Measurements from ENCODE around the gene HOXB5. TPM values are rescaled to one million over a fixed set of nuclear protein-coding genes. Genes with fewer than 3 reads are reported as not detected.

The HOXB5 gene
- total RNA-seq, 5 donors from 2014 or later (not counting 1 experiment from before 2014, with no cell fraction given), result not detected

DNA sequence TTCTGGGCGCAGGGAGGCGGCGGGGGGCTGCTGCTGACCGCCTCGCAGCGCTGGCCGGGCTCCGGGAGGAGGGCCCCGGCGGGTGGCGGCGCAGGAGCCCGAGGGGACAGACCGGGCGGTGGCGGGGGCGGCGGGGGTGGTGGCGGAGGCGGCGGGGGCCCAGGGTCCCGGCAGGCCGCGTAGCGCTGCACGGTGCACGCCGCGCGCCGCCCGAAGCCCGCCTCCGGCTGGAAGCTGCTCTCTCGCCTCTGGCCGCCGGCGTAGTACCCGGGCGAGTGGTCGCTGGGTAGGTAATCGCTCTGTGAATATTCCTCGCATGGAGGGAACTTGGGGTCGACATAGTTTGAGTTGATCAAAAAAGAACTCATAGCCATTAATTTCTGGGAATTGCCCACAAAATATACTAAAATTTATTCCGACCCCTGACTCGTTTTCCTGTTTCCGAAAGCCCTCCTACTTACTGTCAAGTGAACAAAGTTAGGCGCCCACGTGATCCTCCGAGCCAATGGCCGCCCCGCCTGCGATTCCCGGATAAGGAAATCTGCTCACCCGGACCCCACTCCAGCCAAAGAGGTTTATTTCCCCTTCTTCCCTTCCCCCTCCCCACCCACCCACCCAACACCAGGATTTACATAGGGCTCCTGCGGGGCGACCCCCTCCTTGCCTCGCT lies 15.5 kb downstream of the HOXB5 start, which contains the start of gene HOXB4:
Gene HOXB4, minus strand, starts transcription at position 405 of the 670 bp plus-strand sequence. Its CDS starts 31 bp downstream, at position 374.
- Histone ChIP-seq H3K27ac (ENCODE audit: low read length) (peak within 1 kb of the TSS; percentile 34), H3K9me3 (no peaks in the 10 kb centered on the region), H3K4me1 (ENCODE audit: control insufficient read depth in 1 of 2, extremely low read depth in 1 of 2, insufficient read depth in 2 of 2, low read length in 2 of 2) (peaks cover 8 to 61% of the 10 kb centered on the region in 2 experiments), H3K4me3 (ENCODE audit: control insufficient read depth in 1 of 2, extremely low read depth in 1 of 2, low read length in 1 of 2) (peak within 1 kb of the TSS; percentile 82 to 94), H3K27me3 (replicated peaks in 1 of 2; ENCODE audit: control insufficient read depth in 2 of 2, extremely low read depth in 1 of 2, insufficient read depth in 2 of 2, low read length in 1 of 2) (peaks cover 0 to 62% of the 10 kb centered on the region in 2 experiments), H3K36me3 (ENCODE audit: control insufficient read depth in 2 of 2, extremely low read depth in 1 of 2, insufficient read depth in 1 of 2, low read length in 1 of 2) (no peaks in the 10 kb centered on the region)
- H3K27me3 Mint-ChIP-seq, result peaks cover 35 to 43% of the 10 kb centered on the region in 2 donors
- DNase-seq, result peak in 34 of 35 experiments; percentile 37 to 81 (median 55)
- H3K4me1 Mint-ChIP-seq, result peaks cover 33 to 65% (median 48%) of the 10 kb centered on the region in 3 donors
- ATAC-seq (replicated peaks in 1 of 4), result peak; percentile 75 to 87 (median 79)
- no peaks in the 10 kb centered on the region for H3K36me3 Mint-ChIP-seq
- peak within 1 kb of the TSS; percentile 71 to 76 for H3K27ac Mint-ChIP-seq
- peak within 1 kb of the TSS; percentile 85 to 89 (median 87) for H3K4me3 Mint-ChIP-seq
- POLR2A ChIA-PET, result interaction anchor here in 1 of 2 donors (0.6 kb wide), 2 partner anchors 224 to 226 kb away, joined by 3 read pairs; no protein-coding TSS in a partner anchor
- 0% methylated on average over 26 of the region's 58 CpGs for WGBS (ENCODE audit: insufficient coverage)
- CTCF ChIA-PET, result no interaction called here
- H3K9me3 Mint-ChIP-seq, result no peaks in the 10 kb centered on the region

DNA sequence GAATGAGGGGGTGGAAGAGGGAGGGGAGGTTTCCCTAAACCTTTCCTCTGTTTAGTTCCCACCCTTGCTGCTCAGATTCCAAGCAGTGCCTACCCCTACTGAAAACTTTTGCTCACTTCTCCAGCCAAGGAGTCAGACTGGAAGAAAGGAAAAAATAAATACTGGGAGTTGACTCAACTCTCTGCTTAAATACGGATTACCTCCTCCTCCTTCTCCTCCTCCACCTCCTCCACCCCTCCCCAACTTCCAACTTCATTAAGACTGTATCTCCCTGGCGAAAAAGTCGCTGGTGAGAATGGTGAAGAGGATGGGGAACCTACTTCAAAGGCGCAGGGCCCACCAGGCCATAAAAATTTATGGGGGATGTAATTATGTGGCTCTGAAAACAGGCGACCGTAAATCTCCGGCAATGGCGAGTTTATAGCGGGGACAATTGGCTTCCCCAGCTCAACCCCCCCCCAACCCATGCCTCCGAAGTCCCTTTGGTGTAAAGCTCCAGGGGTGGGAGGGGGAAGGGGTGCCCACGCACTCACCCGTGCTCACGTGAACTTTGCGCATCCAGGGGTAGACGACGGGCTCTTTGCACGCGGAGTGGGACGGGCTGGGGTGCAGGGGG lies 16.1 kb downstream of the HOXB5 start:
- Histone ChIP-seq H3K9me3 (no peaks in the 10 kb centered on the region), H3K4me1 (ENCODE audit: control insufficient read depth in 1 of 2, extremely low read depth in 1 of 2, insufficient read depth in 2 of 2, low read length in 2 of 2) (peaks cover 8 to 55% of the 10 kb centered on the region in 2 experiments), H3K36me3 (ENCODE audit: control insufficient read depth in 2 of 2, extremely low read depth in 1 of 2, insufficient read depth in 1 of 2, low read length in 1 of 2) (no peaks in the 10 kb centered on the region), H3K4me3 (ENCODE audit: control insufficient read depth in 1 of 2, extremely low read depth in 1 of 2, low read length in 1 of 2) (peak overlapping the region; percentile 42 to 82), H3K27me3 (replicated peaks in 1 of 2; ENCODE audit: control insufficient read depth in 2 of 2, extremely low read depth in 1 of 2, insufficient read depth in 2 of 2, low read length in 1 of 2) (peaks cover 0 to 56% of the 10 kb centered on the region in 2 experiments), H3K27ac (ENCODE audit: low read length) (no peak overlapping the region)
- H3K4me1 Mint-ChIP-seq, result peaks cover 29 to 59% (median 45%) of the 10 kb centered on the region in 3 donors
- 1% methylated on average over 7 of the region's 19 CpGs for WGBS (ENCODE audit: insufficient coverage)
- CTCF ChIA-PET, result no interaction called here
- H3K27ac Mint-ChIP-seq, result peak overlapping the region in 1 of 2 donors; percentile 43
- peak in 1 of 35 experiments; percentile 43 for DNase-seq
- peak overlapping the region; percentile 76 to 87 (median 81) for H3K4me3 Mint-ChIP-seq
- no peaks in the 10 kb centered on the region for H3K36me3 Mint-ChIP-seq
- POLR2A ChIA-PET, result interaction anchor here (0.5 to 0.6 kb wide), 5 partner anchors 12 to 226 kb away, joined by 3 to 5 read pairs (median 3); no protein-coding TSS in a partner anchor
- no peaks in the 10 kb centered on the region for H3K9me3 Mint-ChIP-seq
- peak; percentile 18 to 38 (median 21) for ATAC-seq (replicated peaks in 1 of 4)
- peaks cover 29 to 37% of the 10 kb centered on the region in 2 donors for H3K27me3 Mint-ChIP-seq

DNA sequence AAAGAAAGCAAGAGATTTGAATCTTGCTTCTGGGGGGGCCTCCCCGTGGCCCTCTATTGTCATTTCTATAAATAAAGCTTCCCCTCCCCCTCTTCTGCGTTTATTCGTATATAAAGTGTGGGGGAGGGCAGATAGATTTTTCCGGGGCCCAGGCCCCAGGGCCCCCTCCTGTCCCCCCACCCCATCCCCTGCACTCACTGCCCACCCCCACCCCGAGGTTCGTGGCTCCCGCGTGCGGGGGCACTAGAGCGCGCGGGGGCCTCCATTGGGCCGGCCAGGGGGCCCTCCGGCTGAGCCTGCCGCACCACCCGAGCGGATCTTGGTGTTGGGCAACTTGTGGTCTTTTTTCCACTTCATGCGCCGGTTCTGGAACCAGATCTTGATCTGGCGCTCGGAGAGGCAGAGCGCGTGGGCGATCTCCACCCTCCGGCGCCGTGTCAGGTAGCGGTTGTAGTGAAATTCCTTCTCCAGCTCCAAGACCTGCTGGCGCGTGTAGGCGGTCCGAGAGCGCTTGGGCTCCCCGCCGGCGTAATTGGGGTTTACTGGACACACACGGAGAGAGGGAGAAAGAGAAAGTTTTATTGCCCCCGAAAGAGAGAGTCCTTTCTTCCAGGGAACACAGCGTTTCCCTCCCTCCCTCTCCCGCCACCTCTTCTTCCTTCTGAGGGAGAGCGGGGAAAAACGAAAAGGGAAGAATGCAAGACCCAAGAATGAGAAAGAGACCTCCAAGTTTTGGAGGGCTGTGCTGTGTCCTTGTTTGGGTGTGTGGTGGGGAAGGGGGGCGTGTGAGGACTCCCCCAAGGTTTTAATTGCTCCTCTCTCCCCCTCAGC lies 16.9 kb downstream of the HOXB5 start:
- Histone ChIP-seq H3K27ac (ENCODE audit: low read length) (no peak overlapping the region), H3K36me3 (ENCODE audit: control insufficient read depth in 2 of 2, extremely low read depth in 1 of 2, insufficient read depth in 1 of 2, low read length in 1 of 2) (no peaks in the 10 kb centered on the region), H3K27me3 (replicated peaks in 1 of 2; ENCODE audit: control insufficient read depth in 2 of 2, extremely low read depth in 1 of 2, insufficient read depth in 2 of 2, low read length in 1 of 2) (peaks cover 0 to 49% of the 10 kb centered on the region in 2 experiments), H3K9me3 (no peaks in the 10 kb centered on the region), H3K4me1 (ENCODE audit: control insufficient read depth in 1 of 2, extremely low read depth in 1 of 2, insufficient read depth in 2 of 2, low read length in 2 of 2) (peaks cover 8 to 47% of the 10 kb centered on the region in 2 experiments), H3K4me3 (ENCODE audit: control insufficient read depth in 1 of 2, extremely low read depth in 1 of 2, low read length in 1 of 2) (peak overlapping the region in 1 of 2 donors; percentile 48)
- Mint-ChIP-seq H3K27ac (peak overlapping the region in 1 of 2 donors; percentile 52), H3K36me3 (peaks cover 3% of the 10 kb centered on the region), H3K9me3 (no peaks in the 10 kb centered on the region), H3K4me1 (peaks cover 29 to 54% (median 40%) of the 10 kb centered on the region in 3 donors), H3K27me3 (peaks cover 27 to 33% of the 10 kb centered on the region in 2 donors), H3K4me3 (peak overlapping the region; percentile 76 to 87 (median 81))
- no peak for ATAC-seq (replicated peaks in 1 of 4)
- POLR2A ChIA-PET, result no interaction called here
- 57% methylated on average over 13 of the region's 43 CpGs for WGBS (ENCODE audit: insufficient coverage)
- CTCF ChIA-PET, result interaction anchor here in 1 of 2 donors (0.7 kb wide), 1 partner anchor 225 kb away, joined by 3 read pairs; no protein-coding TSS in a partner anchor
- no peak for DNase-seq

GRCh38 chr17:48575673-48576478 lies 17.7 kb downstream of the HOXB5 start:
- WGBS (ENCODE audit: insufficient coverage), result 91% methylated on average over 13 of the region's 22 CpGs
- CTCF ChIA-PET, result interaction anchor here in 1 of 2 donors (0.5 to 1.0 kb wide), 3 partner anchors 34 to 310 kb away, joined by 3 read pairs; no protein-coding TSS in a partner anchor
- Histone ChIP-seq H3K27ac (ENCODE audit: low read length) (no peak overlapping the region), H3K4me3 (ENCODE audit: control insufficient read depth in 1 of 2, extremely low read depth in 1 of 2, low read length in 1 of 2) (no peak overlapping the region), H3K36me3 (ENCODE audit: control insufficient read depth in 2 of 2, extremely low read depth in 1 of 2, insufficient read depth in 1 of 2, low read length in 1 of 2) (peaks cover 0 to 4% of the 10 kb centered on the region in 2 donors), H3K27me3 (replicated peaks in 1 of 2; ENCODE audit: control insufficient read depth in 2 of 2, extremely low read depth in 1 of 2, insufficient read depth in 2 of 2, low read length in 1 of 2) (peaks cover 0 to 45% of the 10 kb centered on the region in 2 experiments), H3K4me1 (ENCODE audit: control insufficient read depth in 1 of 2, extremely low read depth in 1 of 2, insufficient read depth in 2 of 2, low read length in 2 of 2) (peaks cover 8 to 42% of the 10 kb centered on the region in 2 experiments), H3K9me3 (no peaks in the 10 kb centered on the region)
- POLR2A ChIA-PET, result no interaction called here
- ATAC-seq (replicated peaks in 1 of 4) (no peak), DNase-seq (no peak)
- peak overlapping the region in 1 of 2 donors; percentile 43 for H3K27ac Mint-ChIP-seq
- H3K9me3 Mint-ChIP-seq, result no peaks in the 10 kb centered on the region
- peaks cover 23 to 46% (median 32%) of the 10 kb centered on the region in 3 donors for H3K4me1 Mint-ChIP-seq
- peaks cover 7% of the 10 kb centered on the region for H3K36me3 Mint-ChIP-seq
- peaks cover 22 to 24% of the 10 kb centered on the region in 2 donors for H3K27me3 Mint-ChIP-seq
- peak overlapping the region in 2 of 3 donors; percentile 17 to 55 for H3K4me3 Mint-ChIP-seq

DNA sequence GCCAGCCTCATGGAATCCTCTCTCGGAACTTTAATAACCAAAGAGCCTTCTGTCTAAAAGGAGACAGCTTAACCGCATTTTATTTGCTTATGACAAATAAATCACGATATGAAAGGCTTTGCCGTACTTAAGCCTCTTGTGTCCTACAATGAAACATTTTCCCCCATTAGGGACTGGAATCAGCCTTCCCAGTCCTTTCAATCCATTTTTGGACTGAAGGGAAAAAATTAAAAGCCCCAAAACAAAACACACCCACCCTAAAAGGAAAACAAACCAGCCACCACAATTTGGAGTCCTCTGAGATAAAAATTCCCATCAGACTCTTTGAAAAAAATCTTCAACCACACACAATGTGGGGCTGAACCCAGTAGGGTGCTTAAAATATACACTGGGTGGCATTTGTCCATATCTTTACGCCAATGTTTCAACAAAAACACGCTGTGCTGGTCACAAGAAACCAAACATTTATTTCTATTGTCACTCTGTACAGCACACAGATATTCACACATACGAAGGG lies 18.5 kb downstream of the HOXB5 start:
- Mint-ChIP-seq H3K4me3 (no peak overlapping the region), H3K27ac (no peak overlapping the region), H3K4me1 (peaks cover 17 to 39% (median 27%) of the 10 kb centered on the region in 3 donors), H3K9me3 (no peaks in the 10 kb centered on the region), H3K36me3 (peaks cover 7% of the 10 kb centered on the region), H3K27me3 (peaks cover 15 to 17% of the 10 kb centered on the region in 2 donors)
- ChIA-PET CTCF (interaction anchor here in 1 of 2 donors (0.5 to 1.4 kb wide), 4 partner anchors 12 to 309 kb away, joined by 3 to 9 read pairs (median 4); partner anchors contain the start of gene HOXB5), POLR2A (no interaction called here)
- no peaks in the 10 kb centered on the region for H3K9me3 ChIP-seq
- no peak for ATAC-seq (replicated peaks in 1 of 4)
- peaks cover 0 to 4% of the 10 kb centered on the region in 2 donors for H3K36me3 ChIP-seq (ENCODE audit: control insufficient read depth in 2 of 2, extremely low read depth in 1 of 2, insufficient read depth in 1 of 2, low read length in 1 of 2)
- H3K27ac ChIP-seq (ENCODE audit: low read length), result no peak overlapping the region
- DNase-seq, result no peak
- no peak overlapping the region for H3K4me3 ChIP-seq (ENCODE audit: control insufficient read depth in 1 of 2, extremely low read depth in 1 of 2, low read length in 1 of 2)
- WGBS (ENCODE audit: insufficient coverage), result 100% methylated on average over 2 of the region's 7 CpGs
- peaks cover 0 to 42% of the 10 kb centered on the region in 2 experiments for H3K27me3 ChIP-seq (replicated peaks in 1 of 2; ENCODE audit: control insufficient read depth in 2 of 2, extremely low read depth in 1 of 2, insufficient read depth in 2 of 2, low read length in 1 of 2)
- peaks cover 8 to 36% of the 10 kb centered on the region in 2 experiments for H3K4me1 ChIP-seq (ENCODE audit: control insufficient read depth in 1 of 2, extremely low read depth in 1 of 2, insufficient read depth in 2 of 2, low read length in 2 of 2)

Data from T-cell (primary cell).